Measurements from ENCODE around the gene SIKE1.

- TF ChIP-seq GATA2 (IDR thresholded peaks at IDR 0.05; ENCODE audit: low read depth, low read length) (no peak), GATA3 (IDR thresholded peaks at IDR 0.05; ENCODE audit: low read depth, low read length) (no peak)
These were observed 763 bp downstream of the SIKE1 start for GRCh38 chr1:114779722-114780121.
